ENCODE results near the gene ATF3.
A peak's percentile ranks its signal among the peaks of the same experiment; 100 is the strongest.

GRCh38 chr1:212630158-212630900, 21.8 kb downstream of the ATF3 start:
- TF ChIP-seq, protein P1, sequence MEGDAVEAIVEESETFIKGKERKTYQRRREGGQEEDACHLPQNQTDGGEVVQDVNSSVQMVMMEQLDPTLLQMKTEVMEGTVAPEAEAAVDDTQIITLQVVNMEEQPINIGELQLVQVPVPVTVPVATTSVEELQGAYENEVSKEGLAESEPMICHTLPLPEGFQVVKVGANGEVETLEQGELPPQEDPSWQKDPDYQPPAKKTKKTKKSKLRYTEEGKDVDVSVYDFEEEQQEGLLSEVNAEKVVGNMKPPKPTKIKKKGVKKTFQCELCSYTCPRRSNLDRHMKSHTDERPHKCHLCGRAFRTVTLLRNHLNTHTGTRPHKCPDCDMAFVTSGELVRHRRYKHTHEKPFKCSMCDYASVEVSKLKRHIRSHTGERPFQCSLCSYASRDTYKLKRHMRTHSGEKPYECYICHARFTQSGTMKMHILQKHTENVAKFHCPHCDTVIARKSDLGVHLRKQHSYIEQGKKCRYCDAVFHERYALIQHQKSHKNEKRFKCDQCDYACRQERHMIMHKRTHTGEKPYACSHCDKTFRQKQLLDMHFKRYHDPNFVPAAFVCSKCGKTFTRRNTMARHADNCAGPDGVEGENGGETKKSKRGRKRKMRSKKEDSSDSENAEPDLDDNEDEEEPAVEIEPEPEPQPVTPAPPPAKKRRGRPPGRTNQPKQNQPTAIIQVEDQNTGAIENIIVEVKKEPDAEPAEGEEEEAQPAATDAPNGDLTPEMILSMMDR (conservative IDR thresholded peaks at IDR 0.05; ENCODE audit: low read depth, low read length) = peak; percentile 95
- TF ChIP-seq EZH2 (IDR thresholded peaks at IDR 0.05; ENCODE audit: low read length, unreplicated experiment) = no peak

All from PC-3 (cell line).